B cell (primary cell): ENCODE data around the gene KCNA10. TPM values are rescaled to one million over a fixed set of nuclear protein-coding genes. Genes with fewer than 3 reads are reported as not detected.

ENCODE experiments used
- ATAC-seq: fragments of 200-7000 bp; cut with Tn5 transposase; one replicate; pipeline ENCODE4 v1.10.0; 2021; ENCODE audit warnings: low read depth, mild to moderate bottlenecking, moderate number of reproducible peaks, moderate library complexity
- CTCF ChIA-PET: fragments of 350-600 bp; sonication (Branson Sonifier 250); formaldehyde crosslinking; loops from one replicate; lab custom pipeline; 2021; ENCODE audit warnings: antibody characterized with exemption, inconsistent platforms; lab: Charles Lee
- POLR2A ChIA-PET: fragments of 350-600 bp; sonication (Branson Sonifier 250); formaldehyde crosslinking; loops from one replicate; lab custom pipeline; 2021; ENCODE audit warnings: antibody characterized with exemption; lab: Charles Lee
- DNase-seq: peaks from one replicate; pipeline ENCODE4 v3.0.0; 2013
- H2AFZ ChIP-seq: 2 replicates; pipeline ENCODE4 v1.6.1; 2012; ENCODE audit warnings: mild to moderate bottlenecking, low read depth, low read length; ENCODE audit not compliant: insufficient read depth, poor library complexity, severe bottlenecking
- H3K27ac ChIP-seq, 2 donors: 1 replicate in 1 of 2; 2 replicates in 1 of 2; pipeline ENCODE4 v1.5.1; 2012 to 2013; ENCODE audit warnings: low read length in 2 of 2, mild to moderate bottlenecking in 2 of 2, moderate library complexity in 1 of 2
- H3K27me3 ChIP-seq, 4 experiments: fragments of 200-600 bp in 1 of 4; sonication (generic) in 1 of 4; replicated peaks in 1 of 4; 1 replicate in 2 of 4; 2 replicates in 2 of 4; pipeline versions ENCODE4 v1.6.1 to v1.7.0; 2013 to 2016; ENCODE audit warnings: low read length in 3 of 4, mild to moderate bottlenecking in 2 of 4, mixed read lengths in 1 of 4, moderate library complexity in 1 of 4; ENCODE audit not compliant: insufficient read depth in 4 of 4, control insufficient read depth in 3 of 4; ENCODE audit errors: control extremely low read depth in 1 of 4
- H3K36me3 ChIP-seq, 2 experiments: replicated peaks in 1 of 2; 1 replicate in 1 of 2; 2 replicates in 1 of 2; pipeline versions ENCODE4 v1.6.1 to v1.7.1; 2013; ENCODE audit warnings: low read length in 1 of 2; ENCODE audit not compliant: insufficient read depth in 2 of 2, control insufficient read depth in 1 of 2; ENCODE audit errors: control extremely low read depth in 1 of 2, extremely low read depth in 1 of 2
- H3K4me1 ChIP-seq, 2 donors: fragments of 200-600 bp in 1 of 2; sonication (generic) in 1 of 2; 1 replicate in 1 of 2; 2 replicates in 1 of 2; pipeline versions ENCODE4 v1.5.1 to v1.6.1; 2013 to 2017; ENCODE audit warnings: low read length in 2 of 2; ENCODE audit not compliant: control insufficient read depth in 2 of 2, insufficient read depth in 2 of 2
- H3K4me2 ChIP-seq: replicated peaks from 2 replicates; pipeline ENCODE3; 2012; ENCODE audit warnings: mild to moderate bottlenecking, low read depth, low read length; ENCODE audit not compliant: poor library complexity, severe bottlenecking
- H3K4me3 ChIP-seq, 5 experiments: fragments of 200-600 bp in 1 of 5; sonication (generic) in 1 of 5; 1 replicate in 3 of 5; 2 replicates in 2 of 5; pipeline versions ENCODE4 v1.5.1 to v1.7.0; 2011 to 2016; ENCODE audit warnings: low read length in 4 of 5, mild to moderate bottlenecking in 4 of 5, low read depth in 2 of 5, control low read depth in 1 of 5, moderate library complexity in 1 of 5; ENCODE audit not compliant: insufficient read depth in 1 of 5; ENCODE audit errors: control extremely low read depth in 1 of 5, extremely low read depth in 1 of 5
- H3K79me2 ChIP-seq: fragments of 200-600 bp; sonication (generic); one replicate; pipeline ENCODE4 v1.6.0; 2016; ENCODE audit warnings: low read length; ENCODE audit not compliant: control insufficient read depth, insufficient read depth
- H3K9ac ChIP-seq: fragments of 200-600 bp; sonication (generic); 2 replicates; pipeline ENCODE4 v1.6.1; 2017; ENCODE audit warnings: mild to moderate bottlenecking, low read length, moderate library complexity
- H3K9me3 ChIP-seq, 3 donors: one replicate each; pipeline versions ENCODE4 v1.6.1 to v1.7.1; 2013; ENCODE audit warnings: low read length in 2 of 3; ENCODE audit not compliant: control insufficient read depth in 2 of 3, insufficient read depth in 1 of 3; ENCODE audit errors: control extremely low read depth in 1 of 3
- H4K20me1 ChIP-seq: 2 replicates; pipeline ENCODE4 v1.6.0; 2012; ENCODE audit warnings: mild to moderate bottlenecking, low read length; ENCODE audit not compliant: insufficient read depth, control insufficient read depth, poor library complexity, severe bottlenecking
- H3K27ac Mint-ChIP-seq: one replicate; pipeline ENCODE4 v1.8.0; 2021; ENCODE audit warnings: mixed read lengths
- H3K27me3 Mint-ChIP-seq: one replicate; pipeline ENCODE4 v1.8.0; 2021; ENCODE audit warnings: mixed read lengths
- H3K4me1 Mint-ChIP-seq: one replicate; pipeline ENCODE4 v1.8.0; 2021; ENCODE audit warnings: mixed read lengths
- H3K4me3 Mint-ChIP-seq: one replicate; pipeline ENCODE4 v1.8.0; 2021; ENCODE audit warnings: mixed read lengths
- H3K9me3 Mint-ChIP-seq: one replicate; pipeline ENCODE4 v1.8.0; 2022; ENCODE audit warnings: mixed read lengths; ENCODE audit not compliant: insufficient read depth
- CTCF ChIP-seq: fragments of 200-600 bp; IDR thresholded peaks from one replicate; pipeline ENCODE4 v1.8.0; 2022; ENCODE audit warnings: antibody characterized with exemption, mild to moderate bottlenecking
- EZH2 ChIP-seq: IDR thresholded peaks from 2 replicates; pipeline ENCODE4 v1.6.1; 2012; ENCODE audit warnings: borderline replicate concordance, low read depth, mild to moderate bottlenecking, moderate library complexity, low read length; ENCODE audit not compliant: insufficient read depth, poor library complexity, severe bottlenecking
- WGBS: methylation state at CpG from one replicate; pipeline ENCODE4 v1.1.5; 2013; ENCODE audit warnings: missing lambda C conversion rate; ENCODE audit not compliant: insufficient coverage; 5-methylcytosine and 5-hydroxymethylcytosine counted together
- intact Hi-C: fragments of 100-400 bp; cut with micrococcal nuclease; formaldehyde crosslinking; loops from one replicate; pipeline ENCODE4 v1.10.0; 2022
- polyA plus RNA-seq: library from polyadenylated mRNA; depleted of rRNA; stranded (reverse); fragments of >200 nt; gene quantifications from 2 replicates; pipeline ENCODE4 v1.2.3, GENCODE V29; 2012
- total RNA-seq, 2 donors: library from RNA; stranded (reverse); fragments of 120-200 nt in 1 of 2; gene quantifications; 1 replicate in 1 of 2; 2 replicates in 1 of 2; pipeline versions ENCODE4 v1.2.3 to v1.2.4, GENCODE V29; 2013 to 2022

The KCNA10 gene
- total and polyA plus RNA-seq, 2 donors (not counting 1 experiment from before 2014, with no cell fraction given): not detected

GRCh38 chr1:110489406-110489805, 29.6 kb downstream of the KCNA10 start:
- WGBS: 96% methylated on average over 15 of the region's 15 CpGs
- Histone ChIP-seq H2AFZ (no peak overlapping the region), H3K27me3 (no peaks in the 10 kb centered on the region), H3K79me2 (no peaks in the 10 kb centered on the region), H3K27ac (no peak overlapping the region), H3K4me1 (no peaks in the 10 kb centered on the region), H3K9me3 (no peaks in the 10 kb centered on the region), H3K4me3 (no peak overlapping the region), H3K4me2 (no peak overlapping the region), H3K9ac (no peak overlapping the region), H4K20me1 (no peaks in the 10 kb centered on the region), H3K36me3 (no peaks in the 10 kb centered on the region)
- H3K9me3 Mint-ChIP-seq: no peaks in the 10 kb centered on the region
- DNase-seq (no peak), ATAC-seq (no peak)
- CTCF ChIA-PET: no interaction called here
- peaks cover 13% of the 10 kb centered on the region for H3K27me3 Mint-ChIP-seq
- POLR2A ChIA-PET: no interaction called here
- intact Hi-C loops: no loop called here
- H3K27ac Mint-ChIP-seq: no peak overlapping the region
- no peak for TF ChIP-seq EZH2
- no peak for TF ChIP-seq CTCF
- no peak overlapping the region for H3K4me3 Mint-ChIP-seq
- H3K4me1 Mint-ChIP-seq: no peaks in the 10 kb centered on the region

- Mint-ChIP-seq H3K4me1 (no peaks in the 10 kb centered on the region), H3K9me3 (no peaks in the 10 kb centered on the region), H3K27me3 (peaks cover 18% of the 10 kb centered on the region), H3K4me3 (no peak overlapping the region), H3K27ac (no peak overlapping the region)
- intact Hi-C loops: no loop called here
- Histone ChIP-seq H3K9ac (no peak overlapping the region), H3K36me3 (no peaks in the 10 kb centered on the region), H3K9me3 (no peaks in the 10 kb centered on the region), H3K27ac (no peak overlapping the region), H2AFZ (no peak overlapping the region), H3K4me1 (no peaks in the 10 kb centered on the region), H3K27me3 (no peaks in the 10 kb centered on the region), H3K79me2 (no peaks in the 10 kb centered on the region), H3K4me3 (no peak overlapping the region), H4K20me1 (no peaks in the 10 kb centered on the region), H3K4me2 (no peak overlapping the region)
- POLR2A ChIA-PET: no interaction called here
- DNase-seq (no peak), ATAC-seq (no peak)
- TF ChIP-seq EZH2: no peak
- no peak for TF ChIP-seq CTCF
- WGBS: 67% methylated on average over 3 of the region's 3 CpGs
- CTCF ChIA-PET: interaction anchor here (1.1 kb wide), 1 partner anchor 282 kb away, joined by 3 read pairs; no protein-coding TSS in a partner anchor
Measured at GRCh38 chr1:110488867-110489266, 30.1 kb downstream of the KCNA10 start.
